ENCODE results near the gene PLEK2.

GRCh38 chr14:67385618-67386017 is 26.3 kb downstream of the PLEK2 start:
- TF ChIP-seq CTCF (IDR thresholded peaks at IDR 0.05) (no peak), POLR2AphosphoS5 (IDR thresholded peaks at IDR 0.05) (no peak), POLR2A (IDR thresholded peaks at IDR 0.05) (no peak), EP300 (IDR thresholded peaks at IDR 0.05) (no peak)

Data from upper lobe of left lung (tissue), 4 donors.